ENCODE data around the gene UNC93A.
"Not testable (repeated sequence)": the region's sequence is repeated elsewhere in the genome, so short reads cannot be mapped to it uniquely, and the experiment has no call there.

- not testable (repeated sequence) for TF ChIP-seq CTCF (IDR thresholded peaks at IDR 0.05; ENCODE audit: poor library complexity); EZH2phosphoT487 (IDR thresholded peaks at IDR 0.05; ENCODE audit: low read depth, severe bottlenecking, unreplicated experiment)
Observed at GRCh38 chr6:167318856-167319255, 27.7 kb downstream of the UNC93A start.

Data from hepatocyte (in vitro differentiated cells).